Left kidney (tissue), 2 donors: ENCODE results near the gene EIF5A2. TPM values are rescaled to one million over a fixed set of nuclear protein-coding genes. Genes with fewer than 3 reads are reported as not detected.
A peak's percentile ranks its signal among the peaks of the same experiment; 100 is the strongest.

ENCODE experiments used
- DNase-seq: peaks from one replicate; pipeline ENCODE4 v3.0.0-alpha.2; 2013
- polyA plus RNA-seq: library from polyadenylated mRNA; unstranded; fragments of 120-200 nt; gene quantifications from one replicate; pipeline ENCODE4 v1.2.1, GENCODE V29; 2013; ENCODE audit not compliant: insufficient read length

EIF5A2 gene
- polyA plus RNA-seq, 1 donor, result 7.6 TPM

DNA sequence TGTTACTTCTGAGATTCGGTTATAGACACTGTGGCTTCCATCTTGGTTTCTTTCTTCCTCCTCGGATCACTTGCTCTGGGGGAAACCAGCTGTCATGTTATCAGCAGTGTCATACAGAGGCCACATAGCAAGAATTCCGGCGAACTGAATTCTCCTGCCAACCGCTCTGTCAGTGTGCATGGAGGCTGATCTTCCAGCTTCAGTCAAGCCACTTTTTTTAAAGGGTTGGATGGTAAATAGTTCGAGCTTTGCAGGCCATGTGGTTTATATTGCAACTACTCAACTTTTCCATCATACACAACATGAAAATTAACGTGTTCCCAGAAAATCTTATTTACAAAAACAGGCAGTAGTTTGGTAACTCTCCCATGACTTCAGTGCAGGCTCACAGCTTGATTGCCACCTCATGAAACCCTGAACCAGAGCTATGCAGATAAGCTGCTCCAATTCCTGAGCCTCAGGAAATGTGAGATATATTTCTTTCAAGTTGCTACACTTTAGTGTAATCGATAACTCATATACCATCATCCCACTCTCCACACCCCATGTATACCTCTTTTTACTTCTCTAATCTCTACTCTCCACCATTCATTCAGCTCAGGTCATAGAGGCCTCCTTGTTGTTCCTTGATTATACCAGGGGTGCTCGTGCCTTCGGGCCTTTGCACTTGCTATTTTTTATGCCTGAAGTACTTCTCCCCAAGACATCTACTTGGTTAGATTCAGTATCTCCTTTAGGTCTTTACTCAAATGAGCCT lies 45.6 kb downstream of the EIF5A2 start:
- no peak for DNase-seq

DNA sequence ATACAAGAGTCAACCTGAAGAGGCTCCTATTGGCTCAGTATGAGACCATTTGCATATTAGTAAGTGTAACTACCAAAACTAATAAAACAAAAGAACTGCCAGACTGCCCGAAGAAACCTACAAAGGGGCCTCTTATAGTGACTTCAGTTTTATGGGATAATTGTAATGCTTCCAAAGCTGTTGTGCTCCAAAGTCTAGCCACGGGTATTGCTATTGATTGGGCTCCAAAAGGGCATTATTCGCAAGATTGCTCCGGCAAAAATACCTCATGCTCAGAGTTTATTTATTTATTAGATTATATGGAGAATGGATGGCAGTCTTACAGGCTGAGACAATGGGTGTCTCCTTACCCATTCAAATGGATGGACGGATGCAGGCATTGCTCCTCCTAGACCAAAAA lies 49.8 kb downstream of the EIF5A2 start:
- no peak for DNase-seq

DNA sequence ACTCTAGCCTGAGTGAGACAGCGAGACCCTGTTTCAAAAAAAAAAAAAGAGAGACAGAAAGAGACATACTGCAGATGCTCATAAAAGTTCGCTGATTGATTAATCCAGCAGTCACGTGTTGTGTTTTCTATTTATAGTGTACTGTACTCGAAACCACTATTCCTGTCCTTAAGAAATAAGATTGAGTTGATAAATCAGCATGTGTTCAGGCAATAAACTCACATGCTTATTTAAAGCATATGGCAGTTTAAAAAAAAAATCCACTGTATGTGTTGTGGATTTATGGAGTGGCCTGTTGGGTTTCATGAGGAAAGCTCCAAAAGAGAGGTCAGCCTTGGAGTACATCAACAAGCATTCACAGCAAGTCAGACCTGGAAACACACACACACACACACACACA lies 56.1 kb downstream of the EIF5A2 start:
- peak; percentile 70 for DNase-seq

DNA sequence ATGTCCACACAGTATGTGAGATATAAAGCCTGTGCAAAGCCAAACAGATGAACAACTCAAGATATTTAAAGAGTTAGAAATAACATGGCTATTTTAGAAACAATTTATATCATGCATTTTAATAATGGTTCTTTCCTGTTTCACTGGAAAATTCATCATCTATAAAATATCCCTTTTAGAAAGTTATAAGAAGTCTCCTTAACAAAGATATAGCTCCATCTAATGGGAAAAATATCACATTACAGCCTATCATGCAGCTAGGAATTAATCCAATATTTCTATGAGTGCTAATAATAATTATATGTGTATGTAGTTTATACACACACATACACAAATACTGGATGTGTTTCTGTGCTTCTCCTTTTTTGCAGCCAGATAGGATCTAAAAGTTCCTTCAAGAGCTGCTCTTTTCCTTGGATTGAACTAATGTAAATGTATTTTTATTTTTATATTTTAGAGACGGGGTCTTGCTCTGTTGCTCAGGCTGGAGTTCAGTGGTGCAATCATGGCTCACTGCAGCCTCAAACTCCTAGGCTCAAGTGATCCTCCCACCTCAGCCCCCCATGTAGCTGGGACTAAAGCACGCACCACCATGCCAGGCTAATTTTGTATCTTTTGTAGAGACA lies 60.0 kb downstream of the EIF5A2 start:
- no peak for DNase-seq

GRCh38 chr3:170844377-170844776 lies 64.1 kb downstream of the EIF5A2 start:
- no peak for DNase-seq

GRCh38 chr3:170840291-170840859 lies 68.1 kb downstream of the EIF5A2 start:
- no peak for DNase-seq

- no peak for DNase-seq
Observed at GRCh38 chr3:170839518-170840100, 68.8 kb downstream of the EIF5A2 start.

Other genes with a start within 250 kb of the EIF5A2 start
- gene RPL22L1, start 38.4 kb downstream of the EIF5A2 start, polyA plus RNA-seq, result 64.6 TPM
- 19.5 TPM for gene SLC2A2, start 118.1 kb upstream of the EIF5A2 start, polyA plus RNA-seq